NT2/D1 (cell line): ENCODE results near the gene SLC16A1.

ENCODE experiments used
- SUZ12 ChIP-seq: IDR thresholded peaks from 2 replicates; pipeline ENCODE4 v1.6.1; 2011; ENCODE audit not compliant: insufficient read length, insufficient read depth; ENCODE audit errors: extremely low read depth
- YY1 ChIP-seq: IDR thresholded peaks from 2 replicates; pipeline ENCODE4 v1.6.1; 2011; ENCODE audit not compliant: insufficient read length, insufficient read depth
- ZNF274 ChIP-seq: IDR thresholded peaks from 2 replicates; pipeline ENCODE4 v1.6.1; 2011; ENCODE audit warnings: mild to moderate bottlenecking, low read depth, low read length

GRCh38 chr1:112902221-112902620 is 53.8 kb downstream of the SLC16A1 start:
- no peak for TF ChIP-seq ZNF274
- no peak for TF ChIP-seq YY1
- no peak for TF ChIP-seq SUZ12
